ENCODE data around the gene VWA3B.

Gene VWA3B

DNA sequence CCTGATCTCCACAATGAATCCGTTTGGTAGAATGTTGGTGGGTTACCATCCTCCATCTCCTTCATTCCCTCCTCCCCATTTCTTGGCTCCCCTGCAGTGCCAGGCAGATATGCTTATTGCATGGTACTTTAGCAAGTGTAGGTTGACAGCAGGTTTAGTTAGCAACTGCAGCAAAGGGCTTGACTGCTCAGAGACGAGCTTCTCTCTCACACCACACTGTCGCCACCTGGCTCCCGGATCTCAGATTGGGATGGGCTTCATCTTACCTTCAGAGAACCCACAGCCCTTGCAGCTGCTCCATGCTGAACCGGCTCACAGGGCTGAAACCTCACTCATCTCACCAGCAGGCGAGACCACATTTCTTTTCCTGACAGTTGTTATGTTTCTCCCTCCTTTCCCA, 88.8 kb downstream of the VWA3B start:
- no peak for DNase-seq

DNA sequence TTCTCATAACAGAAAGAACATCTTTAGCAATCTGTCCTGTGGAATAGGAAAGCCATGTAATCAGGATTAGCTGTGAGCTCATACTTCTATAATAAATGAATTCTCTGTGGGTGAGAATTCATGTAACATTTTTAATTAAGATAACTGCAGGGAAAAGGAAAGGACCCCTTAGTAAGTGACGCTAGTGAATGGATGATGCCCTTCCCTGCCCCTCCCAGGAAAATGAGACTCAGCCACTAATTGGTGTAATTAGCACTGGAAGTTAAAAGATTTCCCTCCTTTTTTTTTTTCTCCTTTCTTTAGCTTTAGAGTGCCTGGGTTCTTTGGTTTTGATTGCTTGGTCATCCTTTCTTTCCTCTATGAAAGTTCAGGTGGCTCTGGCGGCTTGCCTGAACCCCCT, 90.3 kb downstream of the VWA3B start:
- no peak for DNase-seq

DNA sequence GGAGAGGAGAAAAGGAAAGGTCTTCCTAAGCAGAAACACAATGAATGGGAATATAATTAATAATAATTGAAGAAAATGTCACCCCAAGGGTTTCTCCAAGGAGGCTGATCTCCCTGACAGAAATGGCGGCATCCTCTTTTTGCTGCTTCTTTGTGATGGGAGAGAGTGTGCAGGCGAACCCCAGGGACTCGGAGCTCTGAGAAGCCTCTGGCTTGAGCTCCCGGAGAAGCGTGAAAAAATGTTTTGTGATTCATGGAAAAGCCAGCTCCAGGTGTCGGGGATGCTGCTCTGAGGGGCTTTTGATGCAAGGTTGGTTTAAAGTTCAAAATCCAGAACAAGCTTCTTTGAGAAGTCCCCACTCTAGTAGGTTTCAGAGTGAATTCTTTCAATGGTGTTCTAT, 91.0 kb downstream of the VWA3B start:
- DNase-seq = no peak

DNA sequence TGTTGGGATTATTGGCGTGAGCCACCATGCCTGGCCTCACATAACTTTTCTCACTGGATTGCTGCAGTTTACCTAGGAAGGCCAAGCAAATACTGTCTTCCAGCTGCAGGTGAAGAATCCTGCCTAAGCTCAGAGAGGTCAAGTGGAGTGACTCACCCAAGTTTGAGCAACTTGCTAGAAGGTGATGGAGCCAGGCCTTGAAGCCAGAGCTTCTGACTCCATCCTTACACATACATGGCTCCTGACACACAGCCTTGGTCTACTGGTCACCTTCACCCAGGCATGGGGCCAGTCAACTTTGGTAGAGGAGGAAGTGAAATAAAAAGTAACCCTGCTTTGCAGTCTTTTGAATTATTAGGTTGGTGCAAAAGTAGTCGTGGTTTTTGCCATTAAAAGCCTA, 93.5 kb downstream of the VWA3B start:
- no peak for DNase-seq

DNA sequence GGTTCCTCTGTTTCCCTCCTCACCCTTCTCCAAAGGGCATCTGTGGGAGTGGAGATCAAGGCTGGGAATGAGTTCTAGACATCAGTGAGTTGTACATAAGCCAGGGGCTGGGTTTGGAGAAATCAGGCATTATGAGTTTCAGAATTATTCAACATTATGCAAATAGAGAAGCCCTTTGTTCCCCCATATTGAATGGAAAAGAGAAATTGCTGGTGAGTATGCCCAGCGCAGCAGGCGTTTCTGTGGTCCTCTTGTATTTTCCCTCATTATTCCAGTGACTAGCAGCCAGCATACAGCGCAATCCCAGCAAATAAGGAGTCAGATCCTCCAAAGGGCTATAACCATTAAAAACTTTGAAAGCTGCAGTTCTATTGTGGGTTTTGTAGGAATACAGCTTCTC, 94.4 kb downstream of the VWA3B start:
- DNase-seq = no peak

DNA sequence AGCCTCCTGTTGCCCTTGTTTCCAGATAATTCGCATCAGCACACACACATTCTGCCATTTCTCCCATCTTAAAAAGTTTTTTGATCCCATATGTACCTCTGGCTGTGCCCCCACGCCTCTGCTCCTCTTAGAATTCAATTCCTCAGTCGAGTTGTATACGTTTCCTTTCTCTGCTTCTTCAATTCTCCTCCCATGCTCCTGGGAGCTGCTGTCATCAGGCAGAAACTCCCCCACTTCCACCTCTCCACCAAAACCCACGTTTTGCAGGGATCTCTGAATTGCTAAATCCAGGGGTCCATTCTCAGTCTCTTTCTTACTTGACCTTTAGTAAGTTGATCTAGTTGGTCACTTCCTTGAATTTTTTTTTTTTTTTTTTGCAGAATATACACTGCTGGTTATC, 98.8 kb downstream of the VWA3B start:
- no peak for DNase-seq

DNA sequence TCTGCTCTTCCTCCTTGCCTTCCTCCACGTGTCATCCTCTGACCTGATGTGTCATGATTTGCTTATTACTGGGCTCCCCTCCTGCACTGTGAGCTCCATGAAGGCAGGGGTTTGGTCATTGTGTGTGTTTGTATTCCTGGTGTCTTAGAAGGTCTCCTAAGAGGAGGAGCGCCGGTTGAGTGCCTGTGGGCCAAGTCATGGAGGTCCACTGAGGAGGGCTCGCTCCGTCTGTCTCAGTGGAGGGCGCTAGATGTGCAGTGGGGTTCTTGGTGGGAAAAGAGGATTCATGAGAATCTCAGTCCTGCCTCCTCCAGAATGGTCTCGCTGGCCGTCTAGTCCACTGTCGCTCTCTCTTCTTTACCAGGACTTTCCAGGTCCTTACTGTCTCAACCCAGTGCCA, 100.2 kb downstream of the VWA3B start:
- DNase-seq = no peak

- no peak for DNase-seq
Measured at GRCh38 chr2:98188351-98189046, 101.5 kb downstream of the VWA3B start.

GRCh38 chr2:98191883-98192282, 104.9 kb downstream of the VWA3B start:
- no peak for DNase-seq

- no peak for DNase-seq
Measured at GRCh38 chr2:98201576-98201975, 114.6 kb downstream of the VWA3B start.

GRCh38 chr2:98205889-98206288, 118.9 kb downstream of the VWA3B start:
- DNase-seq = no peak

DNA sequence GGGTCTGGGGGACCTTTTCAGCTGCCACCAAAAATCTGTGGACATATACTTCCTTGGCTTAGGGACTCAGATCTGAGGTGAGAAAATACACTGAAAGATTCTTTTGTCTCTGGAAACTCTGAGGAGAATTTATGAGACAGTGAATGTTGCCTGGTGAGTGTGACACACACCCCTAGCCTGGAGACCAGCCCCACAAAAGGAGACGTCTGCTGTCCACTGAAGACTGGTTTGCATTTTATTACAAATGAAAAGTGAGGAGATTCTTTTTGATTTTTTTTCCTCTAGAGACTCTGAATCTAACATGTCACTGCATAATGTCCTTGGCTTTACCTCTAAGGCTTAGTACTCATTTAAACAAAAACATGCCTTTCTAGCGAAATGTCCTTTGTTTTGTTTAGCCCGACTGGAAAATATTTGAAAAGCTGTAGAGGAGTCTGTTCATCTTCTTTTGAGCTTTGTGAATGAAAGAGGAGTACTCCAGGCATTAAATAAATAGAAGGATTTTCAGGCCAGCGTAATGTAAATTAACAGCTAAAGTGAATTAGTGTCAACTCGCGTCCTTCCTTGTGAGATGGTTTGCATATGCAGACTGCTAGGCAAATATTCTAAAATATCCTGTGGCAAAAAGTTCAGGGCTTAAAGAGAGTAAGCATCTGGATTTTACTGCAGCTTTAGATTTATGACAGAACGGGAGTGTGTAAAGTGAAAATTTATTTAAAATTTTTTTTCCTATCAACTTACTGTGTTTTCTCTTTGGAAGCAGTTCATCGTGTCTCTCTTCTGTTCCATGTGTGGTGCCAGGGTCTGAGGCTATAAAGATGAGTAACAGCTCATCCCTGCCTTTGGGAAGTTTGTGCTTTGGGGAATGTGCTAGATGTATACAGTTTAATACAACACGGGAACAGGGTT, 125.4 kb downstream of the VWA3B start:
- no peak for DNase-seq

DNA sequence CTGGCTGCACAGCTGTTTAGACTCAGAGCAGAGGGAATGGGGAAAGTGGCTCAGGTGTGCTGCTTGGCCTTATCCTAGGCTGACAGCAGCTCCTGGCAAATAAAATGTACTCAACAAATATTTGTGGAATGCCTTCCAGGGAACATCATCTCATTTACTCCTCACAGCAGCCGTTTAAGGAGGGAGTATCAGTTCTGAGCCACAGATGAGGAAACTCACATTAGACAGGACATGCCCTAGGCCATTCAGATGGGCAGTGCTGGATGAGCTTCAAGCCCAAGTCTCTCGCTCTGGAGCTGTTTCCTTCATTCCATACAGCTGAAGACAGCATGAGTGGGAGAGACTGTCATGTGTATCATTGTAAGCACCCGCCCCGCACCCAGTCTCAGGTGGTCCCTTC, 129.6 kb downstream of the VWA3B start:
- no peak for DNase-seq

DNA sequence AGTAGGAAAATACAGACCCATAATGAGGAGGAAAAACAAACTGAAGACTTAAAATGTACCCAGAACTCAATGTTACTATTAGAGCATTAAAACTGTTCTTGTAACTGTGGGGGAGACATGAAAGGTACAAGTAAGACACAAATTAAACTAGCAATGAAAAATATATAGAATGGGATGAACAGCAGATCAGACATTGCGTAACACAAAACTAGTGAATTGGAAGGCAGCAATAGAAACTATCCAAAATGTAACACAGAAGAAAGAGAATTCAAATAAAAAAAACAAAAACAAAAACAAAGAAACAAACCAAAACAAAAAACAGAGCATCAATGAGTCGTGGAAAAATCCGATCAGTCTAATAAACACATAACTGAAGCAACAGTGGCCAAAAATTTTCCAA, 132.2 kb downstream of the VWA3B start:
- DNase-seq = no peak

DNA sequence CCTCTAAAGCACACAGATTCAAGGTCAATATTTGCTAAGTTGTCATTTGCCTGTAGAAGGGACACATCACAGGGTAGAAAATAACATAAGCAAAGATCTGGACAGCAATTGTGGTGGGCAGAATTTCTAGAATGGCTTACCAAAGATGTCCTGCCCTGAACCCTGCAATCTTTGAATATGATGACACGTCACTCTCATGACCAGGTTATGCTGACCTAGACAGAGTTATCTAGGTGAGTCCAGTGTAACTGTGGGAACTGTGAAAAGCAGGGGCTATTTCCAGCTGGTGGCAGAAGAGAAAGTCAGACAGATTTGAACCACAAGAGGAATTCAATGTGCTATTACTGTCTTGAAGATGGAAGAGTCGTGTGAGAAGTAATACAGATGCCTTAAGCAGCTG, 147.0 kb downstream of the VWA3B start:
- DNase-seq = no peak

- no peak for DNase-seq
Measured at GRCh38 chr2:98234776-98235175, 147.8 kb downstream of the VWA3B start.

GRCh38 chr2:98236935-98237334, 150.0 kb downstream of the VWA3B start:
- DNase-seq = no peak

DNA sequence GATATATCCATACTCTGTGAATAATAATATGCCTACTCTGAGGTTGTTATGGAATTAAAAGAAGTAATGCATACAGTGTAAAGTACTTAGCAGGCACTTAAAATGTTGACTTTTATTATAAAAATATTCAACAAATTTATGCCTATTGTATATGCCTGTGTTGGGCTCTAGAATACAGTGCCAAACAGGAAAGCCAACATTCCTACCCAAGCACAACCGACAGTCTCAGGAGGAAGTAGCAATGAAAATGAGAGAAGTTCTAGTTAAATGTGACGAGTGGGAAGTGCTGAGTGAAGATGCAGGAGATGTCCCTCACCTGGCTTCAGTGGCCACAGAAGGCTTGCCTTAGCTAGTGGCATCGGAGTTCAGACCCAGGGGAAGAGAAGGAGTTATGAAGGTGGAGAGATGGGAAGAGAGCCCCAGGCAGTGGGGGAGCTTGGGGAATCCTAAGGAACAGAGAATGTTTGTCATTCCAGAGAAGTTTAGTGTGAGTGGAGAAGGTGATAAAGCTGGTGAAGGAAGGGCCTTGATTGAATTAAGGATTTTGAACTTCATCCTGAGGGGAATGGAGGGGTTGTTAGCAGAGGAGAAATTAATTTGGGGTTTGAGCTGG, 153.9 kb downstream of the VWA3B start:
- no peak for DNase-seq

DNA sequence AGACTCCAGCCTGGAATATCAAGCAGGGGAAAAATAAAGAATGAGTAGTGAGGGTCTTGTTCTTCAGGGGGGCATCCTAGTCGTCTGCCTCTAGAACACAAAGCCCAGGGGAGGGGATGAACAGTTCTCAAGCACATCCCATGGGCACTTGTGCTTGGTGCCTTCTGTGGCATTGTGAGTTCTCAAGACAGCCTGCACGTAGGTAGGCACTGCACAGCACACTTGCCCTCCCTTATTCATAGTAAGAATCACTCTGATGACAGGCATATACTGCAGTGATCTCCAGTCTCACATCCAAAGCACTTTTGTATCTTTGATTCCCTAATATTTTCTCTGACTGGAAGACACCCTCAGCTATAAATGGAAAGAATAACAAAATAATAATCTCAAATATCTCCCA, 154.6 kb downstream of the VWA3B start:
- DNase-seq = no peak

- no peak for DNase-seq
Measured at GRCh38 chr2:98242003-98242402, 155.0 kb downstream of the VWA3B start.

- no peak for DNase-seq
Measured at GRCh38 chr2:98245491-98245890, 158.5 kb downstream of the VWA3B start.

GRCh38 chr2:98247383-98247782, 160.4 kb downstream of the VWA3B start:
- no peak for DNase-seq

- DNase-seq = no peak
Measured at GRCh38 chr2:98252038-98252773, 165.2 kb downstream of the VWA3B start.
